HG02981 (cell line): ENCODE results near the gene ZBTB49.
"Not testable (repeated sequence)": the region's sequence is repeated elsewhere in the genome, so short reads cannot be mapped to it uniquely, and the experiment has no call there.

Source experiments
- ATAC-seq: cut with Tn5 transposase; IDR thresholded peaks from one replicate; pipeline ENCODE4 v1.9.1; 2021; ENCODE audit warnings: mild to moderate bottlenecking, moderate library complexity; ENCODE audit not compliant: unreplicated experiment

Gene ZBTB49

GRCh38 chr4:4323705-4324534, 33.9 kb downstream of the ZBTB49 start:
- ATAC-seq = no peak

GRCh38 chr4:4325321-4325720, 35.3 kb downstream of the ZBTB49 start:
- no peak for ATAC-seq

- ATAC-seq = no peak
These were observed 36.1 kb downstream of the ZBTB49 start for GRCh38 chr4:4326166-4326565.

GRCh38 chr4:4327652-4328121, 37.6 kb downstream of the ZBTB49 start:
- no peak for ATAC-seq

GRCh38 chr4:4328206-4328605, 38.2 kb downstream of the ZBTB49 start:
- no peak for ATAC-seq

GRCh38 chr4:4328840-4329239, 38.8 kb downstream of the ZBTB49 start:
- ATAC-seq = no peak

- no peak for ATAC-seq
These were observed 39.4 kb downstream of the ZBTB49 start for GRCh38 chr4:4329496-4329895.

- ATAC-seq = no peak
These were observed 40.7 kb downstream of the ZBTB49 start for GRCh38 chr4:4330794-4331193.

GRCh38 chr4:4332529-4332928, 42.5 kb downstream of the ZBTB49 start:
- ATAC-seq = no peak

GRCh38 chr4:4333265-4333706, 43.2 kb downstream of the ZBTB49 start:
- ATAC-seq = no peak

GRCh38 chr4:4334798-4335520, 44.9 kb downstream of the ZBTB49 start:
- peak; percentile 60 for ATAC-seq

- no peak for ATAC-seq
These were observed 48.4 kb downstream of the ZBTB49 start for GRCh38 chr4:4338210-4339001.

- ATAC-seq = no peak
These were observed 49.5 kb downstream of the ZBTB49 start for GRCh38 chr4:4339504-4340085.

- ATAC-seq = no peak
These were observed 52.0 kb downstream of the ZBTB49 start for GRCh38 chr4:4341861-4342650.

- ATAC-seq = no peak
These were observed 53.0 kb downstream of the ZBTB49 start for GRCh38 chr4:4343038-4343437.

- peak; percentile 82 for ATAC-seq
These were observed 55.0 kb downstream of the ZBTB49 start for GRCh38 chr4:4344915-4345527.

- no peak for ATAC-seq
These were observed 57.5 kb downstream of the ZBTB49 start for GRCh38 chr4:4347585-4347984.

GRCh38 chr4:4348585-4348984, 58.5 kb downstream of the ZBTB49 start:
- not testable (repeated sequence) for ATAC-seq

- no peak for ATAC-seq
These were observed 59.8 kb downstream of the ZBTB49 start for GRCh38 chr4:4349867-4350266.

GRCh38 chr4:4350909-4351308, 60.9 kb downstream of the ZBTB49 start:
- ATAC-seq = no peak
